Liver (tissue), 3 donors: ENCODE measurements around the gene SLITRK2.

Source experiments
- FOXA1 ChIP-seq: IDR thresholded peaks from 2 replicates; pipeline ENCODE4 v1.6.1; 2016; ENCODE audit warnings: antibody characterized with exemption
- HNF4A ChIP-seq, 2 donors: conservative IDR thresholded peaks; 2 replicates each; pipeline ENCODE4 v1.6.1; 2016; ENCODE audit warnings: antibody characterized with exemption in 2 of 2, mild to moderate bottlenecking in 2 of 2
- TF ChIP-seq, protein P1 (sequence below): fragments of 150-350 bp; IDR thresholded peaks from 2 replicates; pipeline ENCODE4 v1.5.1; 2017; ENCODE audit warnings: improper control_type of control experiment, low read depth, low read length; ENCODE audit not compliant: missing input control
- TF ChIP-seq, protein P2 (sequence below): IDR thresholded peaks from 2 replicates; pipeline ENCODE4 v1.6.1; 2016; ENCODE audit warnings: antibody characterized with exemption
- donor health status: healthy.
- donor health status: healthy.

DNA sequence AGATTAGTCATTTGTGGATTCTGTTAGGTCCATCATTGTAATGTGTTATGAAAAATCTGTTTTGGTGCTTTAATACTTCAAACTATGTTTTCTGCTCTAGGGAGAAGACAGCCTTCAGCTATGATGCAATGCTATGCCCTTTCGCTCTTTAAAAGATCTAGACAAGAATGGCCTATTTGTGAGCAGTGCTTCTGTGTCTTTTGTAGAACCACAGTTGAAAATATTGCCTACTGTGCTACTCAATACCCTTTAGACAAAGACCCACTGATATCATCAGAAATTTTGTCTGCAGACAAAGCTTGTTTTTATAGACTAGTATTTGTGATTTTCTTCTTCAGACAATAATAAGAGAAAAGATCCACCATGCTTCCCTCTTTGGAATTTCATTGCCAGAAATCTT, 44.6 kb upstream of the SLITRK2 start:
- TF ChIP-seq HNF4A (conservative IDR thresholded peaks at IDR 0.05) (no peak), FOXA1 (no peak)
- TF ChIP-seq, protein P1, sequence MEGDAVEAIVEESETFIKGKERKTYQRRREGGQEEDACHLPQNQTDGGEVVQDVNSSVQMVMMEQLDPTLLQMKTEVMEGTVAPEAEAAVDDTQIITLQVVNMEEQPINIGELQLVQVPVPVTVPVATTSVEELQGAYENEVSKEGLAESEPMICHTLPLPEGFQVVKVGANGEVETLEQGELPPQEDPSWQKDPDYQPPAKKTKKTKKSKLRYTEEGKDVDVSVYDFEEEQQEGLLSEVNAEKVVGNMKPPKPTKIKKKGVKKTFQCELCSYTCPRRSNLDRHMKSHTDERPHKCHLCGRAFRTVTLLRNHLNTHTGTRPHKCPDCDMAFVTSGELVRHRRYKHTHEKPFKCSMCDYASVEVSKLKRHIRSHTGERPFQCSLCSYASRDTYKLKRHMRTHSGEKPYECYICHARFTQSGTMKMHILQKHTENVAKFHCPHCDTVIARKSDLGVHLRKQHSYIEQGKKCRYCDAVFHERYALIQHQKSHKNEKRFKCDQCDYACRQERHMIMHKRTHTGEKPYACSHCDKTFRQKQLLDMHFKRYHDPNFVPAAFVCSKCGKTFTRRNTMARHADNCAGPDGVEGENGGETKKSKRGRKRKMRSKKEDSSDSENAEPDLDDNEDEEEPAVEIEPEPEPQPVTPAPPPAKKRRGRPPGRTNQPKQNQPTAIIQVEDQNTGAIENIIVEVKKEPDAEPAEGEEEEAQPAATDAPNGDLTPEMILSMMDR, result no peak
- TF ChIP-seq, protein P2, sequence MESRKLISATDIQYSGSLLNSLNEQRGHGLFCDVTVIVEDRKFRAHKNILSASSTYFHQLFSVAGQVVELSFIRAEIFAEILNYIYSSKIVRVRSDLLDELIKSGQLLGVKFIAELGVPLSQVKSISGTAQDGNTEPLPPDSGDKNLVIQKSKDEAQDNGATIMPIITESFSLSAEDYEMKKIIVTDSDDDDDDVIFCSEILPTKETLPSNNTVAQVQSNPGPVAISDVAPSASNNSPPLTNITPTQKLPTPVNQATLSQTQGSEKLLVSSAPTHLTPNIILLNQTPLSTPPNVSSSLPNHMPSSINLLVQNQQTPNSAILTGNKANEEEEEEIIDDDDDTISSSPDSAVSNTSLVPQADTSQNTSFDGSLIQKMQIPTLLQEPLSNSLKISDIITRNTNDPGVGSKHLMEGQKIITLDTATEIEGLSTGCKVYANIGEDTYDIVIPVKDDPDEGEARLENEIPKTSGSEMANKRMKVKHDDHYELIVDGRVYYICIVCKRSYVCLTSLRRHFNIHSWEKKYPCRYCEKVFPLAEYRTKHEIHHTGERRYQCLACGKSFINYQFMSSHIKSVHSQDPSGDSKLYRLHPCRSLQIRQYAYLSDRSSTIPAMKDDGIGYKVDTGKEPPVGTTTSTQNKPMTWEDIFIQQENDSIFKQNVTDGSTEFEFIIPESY, result no peak
